ENCODE measurements around the gene TAF11L11.
"Not testable (repeated sequence)": the region's sequence is repeated elsewhere in the genome, so short reads cannot be mapped to it uniquely, and the experiment has no call there.

Gene TAF11L11

GRCh38 chr5:17655201-17655759 lies 51.3 kb downstream of the TAF11L11 start:
- not testable (repeated sequence) for H3K4me1 Mint-ChIP-seq; H3K27me3 Mint-ChIP-seq; H3K4me3 Mint-ChIP-seq; ATAC-seq (replicated peaks); DNase-seq; H3K9me3 Mint-ChIP-seq; H3K27ac Mint-ChIP-seq; H3K36me3 Mint-ChIP-seq

All from stimulated activated naive B cell treated with anti-CD40 and anti-IgM and Interleukin-4, amounts not matched to agents 10 μg/mL and 1 μg/mL and 100 μg/mL, for 72 hours (primary cell).